ENCODE results near the gene SH3PXD2A.
"Not testable (repeated sequence)": the region's sequence is repeated elsewhere in the genome, so short reads cannot be mapped to it uniquely, and the experiment has no call there.

Gene SH3PXD2A

DNA sequence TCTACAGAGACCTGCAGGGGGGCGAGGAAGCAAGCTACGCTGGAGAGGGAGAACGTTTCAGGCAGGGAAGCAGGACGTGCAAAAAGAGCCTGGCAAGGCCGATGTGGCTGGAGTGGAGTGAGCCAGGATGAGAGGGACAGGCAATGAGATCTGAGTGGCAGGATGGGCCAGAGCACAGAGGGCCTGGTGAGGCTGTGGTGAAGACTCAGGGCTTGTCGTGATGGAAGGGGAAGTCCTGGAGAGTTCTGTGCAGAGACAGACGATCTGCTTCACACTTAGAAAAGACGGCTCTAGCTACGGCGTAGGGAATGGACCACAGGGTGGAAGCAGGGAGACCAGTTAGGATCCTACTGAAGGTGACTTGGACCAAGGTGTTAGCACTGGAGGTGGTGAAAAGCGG, 87.0 kb downstream of the SH3PXD2A start:
- DNase-seq (ENCODE audit: insufficient read length, low spot score), result no peak
- no peak for TF ChIP-seq POLR2A (IDR thresholded peaks at IDR 0.05; ENCODE audit: low read depth, low read length)
- FAIRE-seq, result no peak

DNA sequence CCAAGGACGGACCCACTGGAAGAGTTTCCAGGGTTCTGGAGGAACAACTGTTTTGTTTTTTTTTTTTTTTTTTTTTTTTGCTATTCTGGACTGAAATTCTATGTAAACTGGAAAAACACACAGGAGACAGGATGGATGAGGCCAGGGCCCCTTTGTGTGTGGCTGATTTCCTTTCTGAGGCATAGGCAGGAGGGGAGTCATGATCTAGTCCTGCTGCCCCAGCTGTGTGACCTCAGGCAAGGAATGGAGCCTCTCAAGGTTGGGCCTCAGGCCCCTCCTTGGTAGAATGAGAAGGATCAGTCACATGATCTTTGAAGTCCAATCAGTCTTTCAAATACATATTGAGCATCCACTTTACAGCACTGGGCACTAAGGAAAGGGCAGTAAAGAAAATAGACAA, 87.6 kb downstream of the SH3PXD2A start:
- FAIRE-seq (no peak), DNase-seq (ENCODE audit: insufficient read length, low spot score) (no peak)
- TF ChIP-seq POLR2A (IDR thresholded peaks at IDR 0.05; ENCODE audit: low read depth, low read length), result no peak

- FAIRE-seq, result no peak
- no peak for DNase-seq (ENCODE audit: insufficient read length, low spot score)
- TF ChIP-seq POLR2A (IDR thresholded peaks at IDR 0.05; ENCODE audit: low read depth, low read length), result no peak
These were observed 88.4 kb downstream of the SH3PXD2A start for GRCh38 chr10:103766751-103767505.

DNA sequence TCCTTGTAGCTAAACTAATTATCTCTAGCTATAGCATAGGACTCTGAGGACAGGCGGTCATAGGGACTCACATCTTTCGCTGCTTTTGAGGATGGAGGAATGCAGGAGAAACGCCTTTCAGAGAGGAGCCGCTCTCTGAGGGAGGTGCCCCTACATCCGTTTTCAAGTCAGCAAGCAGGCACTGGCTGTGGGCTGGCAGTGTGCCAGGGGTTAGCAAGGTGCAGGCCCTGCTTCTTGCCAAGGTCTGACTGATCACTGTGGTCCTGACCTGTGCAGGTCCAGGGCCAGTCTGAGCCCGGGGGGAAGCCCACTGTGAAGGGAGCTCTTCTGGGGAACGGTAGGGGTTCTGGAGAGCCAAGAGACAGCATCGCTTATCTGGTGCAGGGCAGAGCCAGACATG, 89.4 kb downstream of the SH3PXD2A start:
- DNase-seq (ENCODE audit: insufficient read length, low spot score) (no peak), FAIRE-seq (no peak)
- TF ChIP-seq POLR2A (IDR thresholded peaks at IDR 0.05; ENCODE audit: low read depth, low read length), result no peak

- TF ChIP-seq POLR2A (IDR thresholded peaks at IDR 0.05; ENCODE audit: low read depth, low read length), result no peak
- FAIRE-seq (peak; percentile 77), DNase-seq (ENCODE audit: insufficient read length, low spot score) (peak; percentile 66)
These were observed 90.2 kb downstream of the SH3PXD2A start for GRCh38 chr10:103765168-103765567.

- TF ChIP-seq POLR2A (IDR thresholded peaks at IDR 0.05; ENCODE audit: low read depth, low read length), result no peak
- FAIRE-seq (no peak), DNase-seq (ENCODE audit: insufficient read length, low spot score) (no peak)
These were observed 90.9 kb downstream of the SH3PXD2A start for GRCh38 chr10:103764296-103765088.

DNA sequence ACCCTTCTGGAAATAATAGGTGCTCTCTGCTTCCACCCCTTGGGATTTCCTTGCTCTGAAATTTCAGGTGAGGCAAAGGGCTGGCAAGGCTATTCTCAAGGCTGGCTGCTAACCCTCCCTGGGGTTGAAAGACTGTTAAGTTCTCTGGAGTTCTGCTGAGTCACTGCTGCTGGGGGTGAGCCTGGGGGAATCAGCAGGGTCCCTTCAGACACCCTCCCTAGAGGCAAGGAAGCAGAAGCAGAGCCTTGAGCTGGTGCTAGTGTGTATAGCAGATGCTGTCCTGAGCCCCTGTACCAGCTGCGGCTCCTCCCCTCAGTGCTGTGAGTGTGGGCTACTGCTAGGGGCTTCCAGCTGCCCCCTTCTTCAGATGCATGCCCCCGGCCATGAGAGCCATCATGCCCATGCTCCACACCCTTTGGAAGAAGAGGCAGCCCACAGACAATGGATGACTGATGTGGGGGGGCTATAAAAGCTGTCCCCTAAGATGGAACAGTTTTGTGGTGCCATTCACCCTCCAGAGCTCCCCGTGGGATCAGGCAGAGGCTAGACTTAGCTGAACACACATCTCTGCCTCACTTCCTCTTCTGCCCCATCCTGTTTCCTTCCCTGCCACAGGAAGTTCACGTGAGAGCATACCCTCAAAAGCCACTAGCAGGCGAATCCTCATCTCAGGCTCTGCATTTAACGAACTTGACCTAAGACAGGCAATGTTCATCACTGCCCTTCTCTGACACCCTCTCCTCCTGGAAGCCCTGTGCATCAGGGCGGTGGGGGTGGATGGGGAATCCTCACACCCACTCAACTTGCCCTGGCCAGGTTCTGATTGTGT, 91.8 kb downstream of the SH3PXD2A start:
- FAIRE-seq, result no peak

DNA sequence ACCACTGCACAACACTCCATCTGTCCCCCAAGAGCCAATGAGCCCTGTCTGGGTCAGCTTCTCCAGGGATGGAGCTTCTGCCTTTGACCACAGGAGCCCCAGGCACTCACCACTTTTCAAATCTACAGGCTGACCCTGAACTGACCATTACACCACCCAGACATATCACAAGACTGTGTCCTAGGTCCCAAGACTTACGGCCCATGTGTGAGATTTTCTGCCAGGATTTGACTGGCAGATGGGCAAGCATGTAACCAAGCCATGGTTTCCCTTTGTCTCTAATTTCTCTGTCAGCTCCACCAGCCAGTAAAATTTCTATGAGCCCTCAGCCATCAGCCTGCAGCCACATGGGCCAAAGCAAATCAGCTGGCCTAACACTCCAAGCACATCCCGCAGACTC, 92.5 kb downstream of the SH3PXD2A start:
- no peak for DNase-seq (ENCODE audit: insufficient read length, low spot score)
- no peak for TF ChIP-seq POLR2A (IDR thresholded peaks at IDR 0.05; ENCODE audit: low read depth, low read length)
- FAIRE-seq, result no peak

More for the DNA sequence above, 91.8 kb downstream of the SH3PXD2A start:
- DNase-seq (ENCODE audit: insufficient read length, low spot score), result no peak
- no peak for TF ChIP-seq POLR2A (IDR thresholded peaks at IDR 0.05; ENCODE audit: low read depth, low read length)

- FAIRE-seq (no peak), DNase-seq (ENCODE audit: insufficient read length, low spot score) (no peak)
- no peak for TF ChIP-seq POLR2A (IDR thresholded peaks at IDR 0.05; ENCODE audit: low read depth, low read length)
These were observed 93.2 kb downstream of the SH3PXD2A start for GRCh38 chr10:103762162-103762561.

GRCh38 chr10:103761075-103761920, 94.1 kb downstream of the SH3PXD2A start:
- DNase-seq (ENCODE audit: insufficient read length, low spot score) (no peak), FAIRE-seq (no peak)
- no peak for TF ChIP-seq POLR2A (IDR thresholded peaks at IDR 0.05; ENCODE audit: low read depth, low read length)

GRCh38 chr10:103760233-103760632, 95.1 kb downstream of the SH3PXD2A start:
- not testable (repeated sequence) for DNase-seq (ENCODE audit: insufficient read length, low spot score); FAIRE-seq

- DNase-seq (ENCODE audit: insufficient read length, low spot score) (no peak), FAIRE-seq (no peak)
- TF ChIP-seq POLR2A (IDR thresholded peaks at IDR 0.05; ENCODE audit: low read depth, low read length), result no peak
These were observed 96.1 kb downstream of the SH3PXD2A start for GRCh38 chr10:103759100-103759781.

DNA sequence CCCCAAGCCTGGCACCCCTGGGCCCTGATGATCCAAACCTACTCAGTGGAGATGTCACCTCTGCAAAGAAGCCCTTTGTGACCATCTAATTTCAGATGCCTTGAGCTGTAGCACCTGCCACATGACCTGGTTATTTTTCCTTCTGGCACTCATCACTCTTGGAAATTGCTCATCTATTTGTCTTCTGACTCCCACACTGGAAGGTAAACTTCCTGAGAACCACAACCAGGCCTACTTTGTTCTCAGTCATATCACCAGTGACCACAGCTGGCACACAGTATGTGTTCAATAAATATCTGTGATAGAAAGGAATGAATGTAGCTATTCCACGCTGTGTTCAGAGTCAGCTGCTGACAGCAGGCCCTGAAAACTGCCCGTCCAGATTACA, 97.1 kb downstream of the SH3PXD2A start:
- DNase-seq (ENCODE audit: insufficient read length, low spot score) (no peak), FAIRE-seq (no peak)
- TF ChIP-seq POLR2A (IDR thresholded peaks at IDR 0.05; ENCODE audit: low read depth, low read length), result no peak

All from H54 (cell line).